HCT116 (cell line): ENCODE data around the gene CDKAL1.

ENCODE experiments used
- CTCF ChIP-seq, 3 experiments: fragments of 200-600 bp in 1 of 3; sonication (generic) in 1 of 3; IDR thresholded peaks in 2 of 3; conservative IDR thresholded peaks in 1 of 3; 2 replicates each; pipeline ENCODE4 v1.5.1; 2012 to 2017; ENCODE audit warnings: low read depth in 2 of 3, low read length in 2 of 3, antibody characterized with exemption in 1 of 3, borderline replicate concordance in 1 of 3, control low read depth in 1 of 3, mild to moderate bottlenecking in 1 of 3, mixed read lengths in 1 of 3, mixed run types in 1 of 3, moderate library complexity in 1 of 3; ENCODE audit not compliant: insufficient read depth in 1 of 3
- ELF1 ChIP-seq: IDR thresholded peaks from 2 replicates; pipeline ENCODE4 v1.6.1; 2012; ENCODE audit warnings: low read depth, borderline replicate concordance
- EZH2 ChIP-seq: fragments of 200-600 bp; sonication (generic); IDR thresholded peaks from 2 replicates; pipeline ENCODE4 v1.6.1; 2017; ENCODE audit warnings: antibody characterized with exemption, mixed run types
- MAX ChIP-seq: IDR thresholded peaks from 2 replicates; pipeline ENCODE4 v1.6.1; 2012
- POLR2A ChIP-seq: IDR thresholded peaks from 2 replicates; pipeline ENCODE4 v1.7.0; 2011; ENCODE audit warnings: borderline replicate concordance; ENCODE audit not compliant: insufficient read depth, insufficient read length; ENCODE audit errors: extremely low read depth
- TCF7L2 ChIP-seq: IDR thresholded peaks from 2 replicates; pipeline ENCODE4 v1.7.0; 2011; ENCODE audit warnings: borderline replicate concordance, inconsistent platforms; ENCODE audit not compliant: insufficient read depth, insufficient read length; ENCODE audit errors: extremely low read depth

- TF ChIP-seq CTCF (IDR thresholded peaks at IDR 0.05 in 2 of 3, conservative IDR thresholded peaks at IDR 0.05 in 1 of 3; ENCODE audit: borderline replicate concordance in 1 of 3, insufficient read depth in 1 of 3, low read depth in 2 of 3, low read length in 2 of 3): no peak
- no peak for TF ChIP-seq TCF7L2
- TF ChIP-seq POLR2A: no peak
- no peak for TF ChIP-seq MAX
- no peak for TF ChIP-seq ELF1
- no peak for TF ChIP-seq EZH2
Observed at GRCh38 chr6:20633566-20634340, 99.5 kb downstream of the CDKAL1 start.
